ENCODE data around the gene GHRHR.

GHRHR gene

DNA sequence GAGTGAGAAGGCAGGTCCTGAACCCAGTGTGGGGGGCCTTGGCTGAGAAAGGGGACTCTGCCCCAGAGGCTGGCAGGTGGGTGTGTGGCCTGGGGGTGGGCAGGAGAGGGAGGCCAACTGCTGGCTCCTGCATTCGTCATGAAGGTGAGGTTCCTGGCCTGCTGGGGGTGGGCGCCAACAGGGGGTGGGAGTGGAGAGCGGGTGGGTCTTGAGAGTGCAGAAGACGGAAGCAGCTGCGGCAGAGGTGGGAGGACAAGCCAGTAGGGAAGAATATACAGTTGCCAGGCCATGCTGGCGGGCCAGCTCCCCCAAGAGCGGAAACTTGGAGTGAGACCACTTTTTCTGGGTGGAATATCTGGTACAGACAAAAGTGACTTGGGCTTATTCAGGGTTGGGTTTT lies 23.4 kb downstream of the GHRHR start:
- no peak for DNase-seq

DNA sequence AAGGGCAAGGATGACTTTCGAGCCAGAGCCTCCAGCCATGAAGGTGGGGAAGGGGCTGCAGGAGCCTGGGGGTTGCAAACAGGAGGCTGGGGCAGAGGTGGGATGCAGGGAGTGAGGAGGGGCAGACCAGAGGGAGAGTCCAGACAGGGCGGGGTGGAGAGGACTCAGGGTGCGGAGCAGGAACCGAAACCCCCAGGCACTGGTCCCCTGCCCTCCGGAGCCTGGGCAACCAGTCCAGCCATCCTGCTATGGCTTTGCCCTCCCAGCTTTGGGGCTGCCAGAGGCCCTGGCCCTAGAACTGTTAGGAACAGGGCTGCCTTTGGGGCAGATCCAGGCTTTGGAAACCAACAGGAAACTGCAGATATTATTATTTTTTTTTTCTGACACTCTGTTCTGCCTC lies 24.2 kb downstream of the GHRHR start:
- no peak for DNase-seq

DNA sequence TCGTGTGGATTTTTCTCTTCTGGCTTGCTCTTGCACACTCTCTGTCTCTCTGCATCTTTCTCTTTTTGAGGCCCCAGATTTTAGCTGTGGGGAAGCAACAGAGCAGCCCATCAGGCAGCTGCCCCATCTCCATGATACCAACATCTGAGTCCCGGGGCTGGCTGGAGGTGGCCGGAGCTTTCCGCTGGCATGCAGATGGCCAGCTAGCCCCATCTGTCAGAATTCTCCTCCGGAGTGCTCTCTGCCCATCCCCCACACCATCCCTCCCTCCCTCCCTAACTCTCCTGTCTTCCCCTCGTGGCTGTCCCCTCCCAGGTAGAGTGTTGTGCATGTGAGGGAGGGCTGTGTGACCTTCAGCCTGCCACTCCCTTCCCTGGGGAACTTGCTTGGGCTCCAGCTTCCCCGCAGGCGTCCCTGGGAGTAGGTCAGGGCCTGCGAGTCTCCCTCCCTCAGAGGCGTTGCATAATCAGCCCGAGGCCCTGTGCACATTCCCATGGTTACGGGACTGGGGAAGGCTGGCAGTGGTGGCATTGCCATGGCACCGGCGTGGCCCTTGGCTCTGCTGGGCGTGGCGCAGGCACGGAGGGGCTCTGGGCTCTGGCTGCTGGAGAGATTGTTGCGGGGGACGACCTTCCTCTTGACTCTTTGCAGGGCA lies 24.7 kb downstream of the GHRHR start:
- DNase-seq: no peak

DNA sequence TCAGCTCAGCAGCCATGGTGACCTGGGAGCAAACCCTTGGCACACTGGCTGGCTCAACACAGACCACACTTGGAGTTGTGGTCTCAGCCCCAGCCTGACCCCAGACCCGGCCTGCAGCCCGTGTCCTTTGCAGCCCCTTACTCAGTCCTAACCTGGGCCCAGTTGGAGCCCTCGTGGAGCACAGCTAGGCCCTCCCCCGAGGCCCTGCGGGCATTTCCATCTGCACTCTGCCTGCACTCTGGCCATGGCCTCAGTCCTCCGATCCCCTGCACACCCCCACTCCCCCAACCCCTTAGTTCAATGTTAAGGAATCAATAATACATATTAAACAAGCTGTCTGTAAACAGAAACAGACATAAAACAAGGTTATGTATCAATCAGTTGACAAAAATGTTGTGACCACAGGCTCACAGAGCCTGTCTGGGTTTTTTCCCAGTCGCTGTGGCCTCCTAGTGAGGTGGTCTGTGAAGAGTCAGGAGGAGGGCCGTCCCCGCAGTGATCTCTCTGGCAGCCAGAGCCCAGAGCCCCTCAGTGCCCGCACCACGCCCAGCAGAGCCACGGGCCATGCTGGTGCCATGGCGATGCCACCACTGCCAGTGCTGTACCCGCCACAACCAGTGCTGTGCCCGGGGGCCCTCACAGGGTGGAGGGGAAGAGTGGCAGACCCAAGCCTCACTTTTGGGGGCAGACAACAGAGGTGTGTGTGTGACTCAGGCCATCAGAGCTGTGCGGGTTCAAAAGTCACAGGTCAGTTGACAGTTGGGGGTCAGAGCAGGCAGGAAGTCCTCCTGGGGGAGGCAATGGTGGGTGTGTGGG lies 25.5 kb downstream of the GHRHR start:
- DNase-seq: no peak

DNA sequence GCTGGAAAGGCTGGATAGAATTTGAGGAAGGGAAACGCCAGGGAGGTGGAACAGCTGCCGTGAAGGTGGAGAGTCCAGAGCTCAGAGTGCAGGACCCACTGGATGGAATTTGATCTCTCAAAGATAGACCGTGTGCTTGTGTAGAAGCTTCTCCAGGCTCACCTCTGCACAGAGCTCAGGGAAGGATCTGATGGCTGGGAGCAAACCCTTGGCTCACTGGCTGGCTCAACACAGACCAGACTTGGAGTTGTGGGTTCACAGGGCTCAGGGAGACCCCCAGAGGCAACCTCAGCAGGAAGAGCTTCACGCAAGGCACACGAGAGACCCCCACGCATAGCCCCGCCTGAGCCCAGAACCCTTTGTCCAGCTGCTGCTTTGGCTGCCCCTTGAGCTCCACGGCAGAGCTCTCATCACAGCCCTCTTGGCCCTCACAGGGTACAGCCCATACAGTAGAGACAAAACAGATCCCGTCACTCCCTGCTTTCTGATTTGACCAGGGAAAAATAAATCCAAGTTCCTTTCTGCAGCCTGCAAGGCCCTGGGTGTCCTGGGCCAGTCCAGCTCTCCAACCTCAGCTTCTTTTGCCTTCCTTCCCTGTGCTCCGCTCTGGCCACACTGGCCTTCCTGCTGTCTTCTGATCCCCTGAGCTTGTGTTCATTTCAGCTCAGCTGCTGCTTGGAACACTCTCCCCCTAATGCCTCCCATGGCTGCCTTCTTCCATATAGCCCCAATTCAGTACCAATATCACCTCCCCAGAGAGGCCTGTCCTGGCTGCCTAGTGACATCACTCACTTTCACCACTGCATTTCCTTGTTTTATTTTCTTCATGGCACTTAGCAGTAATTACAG lies 26.3 kb downstream of the GHRHR start:
- DNase-seq: no peak

DNA sequence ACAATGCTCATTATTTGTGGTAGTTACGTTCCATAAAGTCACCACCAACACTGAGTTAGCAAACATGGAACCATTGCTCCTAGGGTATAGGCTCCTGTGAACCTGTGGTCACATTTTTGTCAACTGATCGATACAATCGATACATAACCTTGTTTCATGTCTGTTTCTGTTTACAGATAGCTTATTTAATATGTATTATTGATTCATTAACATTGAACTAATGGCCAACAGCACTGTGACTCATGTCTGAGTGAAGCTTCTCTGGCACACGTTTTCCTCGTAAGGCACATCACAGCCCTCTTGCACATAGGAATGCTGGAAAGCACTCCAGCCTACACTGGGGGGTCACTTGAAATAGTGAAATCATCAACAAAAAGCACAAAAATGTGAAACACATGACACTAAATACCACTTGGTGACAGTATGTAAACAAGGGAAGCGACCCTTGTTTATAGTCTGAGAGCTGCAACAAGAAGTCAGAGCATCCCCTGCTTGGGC lies 27.0 kb downstream of the GHRHR start:
- no peak for DNase-seq

DNA sequence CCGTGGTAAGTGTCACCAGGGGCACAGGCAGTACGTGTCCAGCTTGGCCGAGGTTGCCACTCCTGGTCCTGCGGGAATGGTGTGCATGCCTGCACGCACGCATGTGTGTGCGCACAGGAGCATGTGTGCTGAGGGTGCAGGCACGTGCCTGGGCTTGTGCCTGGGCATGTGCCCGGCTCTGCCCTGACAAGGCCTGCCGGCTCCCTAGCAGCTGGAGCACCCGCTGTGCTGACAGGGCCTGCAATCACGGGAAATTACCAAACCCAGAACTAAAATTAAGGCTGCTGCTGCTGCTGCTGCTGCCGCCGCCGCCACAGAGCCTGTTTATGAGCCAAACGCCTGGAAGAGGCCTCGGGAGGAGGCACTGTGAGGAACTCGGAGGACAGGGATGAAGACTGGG lies 28.7 kb downstream of the GHRHR start:
- DNase-seq: no peak

DNA sequence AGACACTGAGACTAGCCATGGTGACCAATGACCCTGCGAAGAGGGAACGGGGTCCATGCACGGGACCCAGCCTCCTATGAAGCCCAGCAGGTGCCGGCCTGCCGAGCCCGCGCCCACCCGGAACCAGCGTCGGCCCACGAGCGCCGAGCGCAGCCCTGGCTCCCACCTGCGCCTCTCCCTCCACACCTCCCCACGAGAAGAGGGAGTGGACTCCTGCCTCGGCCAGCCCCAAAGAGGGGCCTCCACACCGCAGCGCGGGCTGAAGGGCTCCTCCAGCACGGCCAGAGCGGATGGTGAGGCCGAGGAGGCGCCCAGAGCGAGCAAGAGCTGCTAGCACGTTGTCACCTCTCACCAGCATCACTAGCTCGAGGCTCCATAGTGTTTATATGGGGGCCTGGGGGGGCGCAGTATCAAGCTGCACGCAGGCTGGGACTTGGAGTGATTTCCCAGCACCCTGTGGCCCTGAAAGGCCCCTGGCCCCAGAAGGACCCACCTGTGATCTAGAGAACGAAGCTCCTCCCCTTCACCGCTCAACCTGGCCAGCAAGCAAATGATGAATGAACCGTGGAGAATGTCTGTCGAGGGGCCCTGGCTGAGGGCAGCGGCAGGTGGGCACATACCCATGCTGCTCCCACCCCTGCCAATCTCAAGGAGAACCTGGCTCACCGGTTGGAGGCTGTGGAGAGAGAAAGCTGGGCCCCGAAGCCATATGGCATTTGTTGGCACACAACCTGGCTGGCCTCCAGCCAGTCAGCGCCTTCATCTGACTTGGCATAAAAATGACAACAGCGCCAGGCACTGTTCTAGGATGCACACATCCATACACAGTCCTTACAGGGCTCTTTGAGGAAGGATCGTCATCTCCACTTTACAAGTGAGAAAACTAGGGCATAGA lies 30.7 kb downstream of the GHRHR start:
- DNase-seq: no peak

DNA sequence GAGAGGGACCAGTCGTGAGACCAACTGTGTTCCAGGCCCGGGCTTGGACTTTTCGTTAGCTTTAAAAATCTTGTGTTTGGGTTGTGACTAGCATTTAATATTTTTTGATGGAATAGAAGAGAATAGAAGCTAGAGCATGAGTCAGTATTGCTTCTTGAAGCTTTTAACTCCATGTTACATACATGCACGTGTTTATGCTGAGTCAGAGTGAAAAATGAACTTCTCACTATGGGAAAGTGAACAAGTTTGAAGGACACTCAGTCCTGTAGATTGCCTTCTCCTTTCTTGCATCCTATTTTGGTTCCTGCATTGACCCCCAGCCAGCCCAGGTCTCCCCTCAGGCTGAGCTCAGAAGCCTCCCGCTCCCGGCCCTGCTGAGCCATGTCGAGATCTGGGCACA lies 31.8 kb downstream of the GHRHR start:
- no peak for DNase-seq

DNA sequence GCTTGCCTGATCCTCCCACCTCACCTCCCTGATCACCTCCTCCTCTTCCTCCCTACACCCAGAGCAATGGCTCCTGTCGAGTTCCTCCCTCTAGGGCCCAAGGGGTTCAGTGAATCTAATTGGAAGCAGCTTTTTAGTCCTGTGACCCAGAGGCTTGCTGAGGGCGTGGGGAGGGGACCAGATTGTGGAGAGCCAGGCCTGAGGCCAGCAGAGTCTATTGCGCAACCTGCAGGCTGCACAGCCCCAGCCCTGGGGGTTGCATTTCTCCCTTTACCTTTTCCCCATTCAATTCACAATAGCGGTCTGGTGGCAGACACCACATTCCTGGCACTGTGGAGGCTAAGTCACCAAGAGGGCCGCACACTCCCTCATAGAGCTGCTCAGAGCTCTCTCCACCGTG lies 32.5 kb downstream of the GHRHR start:
- DNase-seq: no peak

DNA sequence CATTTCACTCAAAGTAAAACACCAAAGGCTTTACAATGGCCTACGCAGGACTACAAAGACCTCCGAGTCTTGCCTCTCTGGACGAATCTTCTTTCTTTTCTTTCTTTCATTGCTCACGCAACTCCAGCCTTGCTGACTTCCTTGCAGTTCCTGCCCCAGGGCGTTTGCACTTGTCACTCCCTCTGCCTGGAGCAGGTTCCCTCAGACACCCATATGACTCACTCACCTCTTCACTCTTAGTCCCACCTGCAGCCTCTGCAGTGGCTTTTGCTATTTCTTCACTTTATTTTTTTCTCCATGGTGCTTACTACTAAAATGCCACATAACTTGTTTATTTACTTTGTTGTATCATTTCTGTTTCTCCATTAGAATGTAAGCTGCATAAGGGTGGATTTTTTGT lies 33.1 kb downstream of the GHRHR start:
- DNase-seq: no peak

DNA sequence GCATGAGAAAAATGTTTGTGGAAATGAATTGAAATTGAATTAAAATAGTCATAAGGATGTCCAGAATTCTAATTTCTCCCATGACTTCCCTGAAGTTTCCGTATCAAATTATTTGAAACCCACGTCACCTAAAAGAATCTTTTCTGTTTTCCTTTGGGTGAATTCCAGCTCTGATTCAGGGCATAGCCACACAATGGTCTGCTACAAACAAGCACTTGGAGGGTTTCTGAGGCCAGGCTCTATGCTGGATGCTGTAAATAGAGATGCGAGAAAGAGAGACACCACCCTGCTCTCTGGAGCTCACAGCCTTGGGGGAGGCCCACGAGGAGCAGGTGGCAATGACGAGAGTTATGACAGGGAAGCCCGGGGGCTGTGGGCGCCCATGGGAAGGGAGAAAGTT lies 33.6 kb downstream of the GHRHR start:
- DNase-seq: no peak

DNA sequence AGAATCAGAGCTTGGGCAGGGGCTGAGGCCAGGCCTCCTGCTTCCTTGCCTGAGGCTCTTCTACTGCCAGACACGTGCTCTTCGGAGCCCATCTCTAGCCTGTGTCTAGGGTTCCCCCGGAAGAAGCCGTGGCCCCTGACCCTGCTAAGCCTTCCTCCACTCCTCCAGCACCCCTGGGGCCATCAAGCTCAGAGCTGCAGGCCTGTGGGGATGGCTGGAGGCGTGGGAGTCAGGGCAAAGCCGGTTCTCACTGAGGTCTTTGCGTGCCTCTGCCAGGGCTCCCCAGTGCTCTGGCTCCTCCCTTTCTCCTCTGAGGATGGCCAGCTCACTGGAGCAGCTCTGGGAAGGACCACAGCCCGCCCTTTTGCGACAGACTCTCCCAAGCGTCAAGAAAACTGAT lies 34.4 kb downstream of the GHRHR start:
- DNase-seq: no peak

DNA sequence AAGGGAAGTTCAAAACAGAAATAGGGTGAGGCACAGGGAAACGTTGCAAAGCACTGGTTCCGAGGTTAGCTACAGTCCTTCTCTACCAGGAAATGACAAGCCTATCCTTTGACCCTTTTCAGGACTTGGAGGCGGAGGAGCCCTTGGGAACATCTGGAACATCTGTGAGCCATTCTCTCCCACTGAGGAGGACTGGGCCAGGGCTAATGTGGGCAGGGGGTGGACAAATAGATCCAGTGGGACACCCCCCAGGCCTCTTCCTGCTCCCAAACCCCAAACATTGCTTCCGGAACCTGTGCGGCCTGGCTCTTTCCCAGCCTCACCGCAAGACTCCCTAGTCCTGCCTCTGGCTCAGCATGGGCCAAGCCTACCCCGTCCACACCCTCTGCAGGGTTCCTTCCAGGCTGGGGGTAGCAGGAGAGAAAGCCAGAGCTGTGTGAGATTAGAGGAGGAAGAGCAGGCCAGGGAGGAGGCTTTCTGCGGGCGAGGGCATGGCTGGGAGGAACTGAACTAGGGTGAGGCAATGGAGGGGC lies 36.5 kb downstream of the GHRHR start:
- DNase-seq: no peak

DNA sequence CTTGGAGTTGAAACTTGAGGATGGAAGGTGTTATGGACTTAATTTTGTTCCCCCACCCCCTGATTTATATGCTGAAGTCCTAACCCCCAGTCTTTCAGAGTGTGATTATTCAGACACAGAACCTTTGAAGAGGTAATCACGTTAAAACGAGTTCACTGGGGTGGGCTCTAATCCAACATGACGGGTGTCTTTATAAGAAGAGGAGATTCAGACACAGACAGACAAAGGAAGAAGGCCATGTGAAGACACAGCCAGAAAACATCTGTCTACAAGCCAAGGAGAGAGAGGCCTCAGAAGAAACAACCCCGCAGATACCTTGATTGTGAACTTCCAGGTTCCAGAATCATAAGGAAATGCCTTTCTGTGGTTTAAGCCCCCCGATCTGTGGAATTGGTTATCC lies 37.0 kb downstream of the GHRHR start:
- DNase-seq: no peak

DNA sequence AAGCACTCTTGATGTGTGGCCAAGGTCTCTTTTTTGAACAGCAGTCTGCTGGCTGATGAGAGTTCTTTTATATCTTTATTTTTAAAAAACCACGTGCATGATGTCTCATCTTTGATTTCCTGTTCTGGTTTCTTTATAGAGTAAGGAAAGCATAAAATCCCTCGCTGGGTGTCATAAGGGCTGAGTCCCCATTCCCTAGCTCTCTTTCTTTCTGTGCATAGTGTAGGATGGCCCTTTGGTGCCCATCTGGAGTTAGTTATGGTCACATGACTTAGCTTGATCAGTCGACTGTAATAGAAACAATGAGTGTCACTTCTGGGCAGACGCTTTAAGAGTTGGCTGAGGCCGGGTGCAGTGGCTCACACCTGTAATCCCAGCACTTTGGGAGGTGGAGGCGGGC lies 38.5 kb downstream of the GHRHR start:
- DNase-seq: no peak

DNA sequence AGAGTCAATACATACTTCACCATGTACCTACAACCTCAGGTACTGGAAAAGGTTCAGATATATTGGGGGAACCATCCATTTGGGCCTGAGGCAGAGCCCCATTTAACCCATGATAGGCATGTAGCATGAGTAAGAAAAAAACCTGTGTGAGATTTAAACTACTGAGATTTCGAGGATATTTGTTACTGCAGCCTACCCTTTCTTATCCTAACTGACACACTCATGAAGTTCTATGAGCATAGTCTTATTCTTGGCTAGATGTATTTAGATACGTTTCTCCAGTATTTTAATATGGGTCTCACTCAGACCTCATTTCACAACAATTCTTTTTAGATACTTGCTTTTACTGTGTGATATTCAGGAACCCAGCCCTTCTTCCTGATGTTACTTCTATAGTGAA lies 39.3 kb downstream of the GHRHR start:
- DNase-seq: no peak

DNA sequence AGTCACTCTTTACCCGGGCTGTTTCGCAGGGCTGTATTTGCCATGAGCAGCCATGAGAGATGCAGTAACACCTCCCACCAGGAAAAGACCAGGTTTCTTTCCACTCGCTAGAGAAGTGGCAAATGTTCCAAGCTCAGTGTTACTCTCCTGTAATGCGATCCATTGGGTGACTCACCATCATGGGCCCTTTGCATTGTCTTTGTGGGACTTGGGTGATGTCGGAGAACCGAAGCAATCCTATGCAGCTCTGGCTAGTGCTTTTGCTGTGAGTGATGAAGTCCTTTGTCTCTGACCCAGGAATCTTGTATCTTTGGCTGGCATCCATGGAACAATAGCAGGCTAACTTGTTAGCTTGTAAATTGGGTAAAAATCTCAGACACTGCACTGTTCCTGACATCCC lies 40.0 kb downstream of the GHRHR start:
- DNase-seq: no peak

DNA sequence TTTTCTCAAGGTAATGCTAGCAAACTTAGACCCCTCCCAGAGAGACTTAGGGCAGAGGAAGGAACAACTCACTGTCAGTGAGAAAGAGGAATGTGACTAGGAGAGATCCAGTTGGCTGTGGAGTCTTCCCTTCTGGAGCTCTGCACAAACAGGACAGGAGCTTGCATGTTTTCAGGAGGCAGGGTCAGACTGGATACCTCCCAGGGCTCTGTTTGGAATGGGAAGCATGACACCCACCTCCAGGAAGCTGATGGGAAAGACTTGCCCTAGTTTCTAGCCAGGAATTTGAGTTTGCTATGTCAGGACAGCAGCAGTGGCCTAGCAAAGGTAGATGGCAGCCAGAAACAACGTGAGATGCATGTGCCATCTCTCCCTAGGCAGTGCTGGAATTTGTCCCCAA lies 40.6 kb downstream of the GHRHR start:
- DNase-seq: no peak

DNA sequence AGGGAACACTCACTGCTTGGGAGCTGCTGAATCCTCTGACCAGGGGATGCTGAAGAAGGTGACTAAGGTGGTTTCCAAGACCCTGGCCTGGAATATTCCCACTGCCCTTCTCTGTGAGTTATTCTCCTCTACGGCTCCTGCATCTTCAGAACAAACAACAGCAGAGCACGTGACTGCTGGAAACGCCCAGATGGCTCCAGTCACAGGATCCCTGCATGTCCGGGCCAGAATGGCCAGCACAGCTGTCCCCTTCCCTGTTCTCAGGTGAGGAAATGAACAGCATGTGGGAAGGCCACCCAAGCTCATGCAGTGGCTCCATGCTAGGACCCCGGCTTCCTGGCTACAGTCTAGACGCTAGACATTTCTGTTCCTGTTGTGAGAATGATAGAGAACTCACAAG lies 43.1 kb downstream of the GHRHR start:
- no peak for DNase-seq

DNA sequence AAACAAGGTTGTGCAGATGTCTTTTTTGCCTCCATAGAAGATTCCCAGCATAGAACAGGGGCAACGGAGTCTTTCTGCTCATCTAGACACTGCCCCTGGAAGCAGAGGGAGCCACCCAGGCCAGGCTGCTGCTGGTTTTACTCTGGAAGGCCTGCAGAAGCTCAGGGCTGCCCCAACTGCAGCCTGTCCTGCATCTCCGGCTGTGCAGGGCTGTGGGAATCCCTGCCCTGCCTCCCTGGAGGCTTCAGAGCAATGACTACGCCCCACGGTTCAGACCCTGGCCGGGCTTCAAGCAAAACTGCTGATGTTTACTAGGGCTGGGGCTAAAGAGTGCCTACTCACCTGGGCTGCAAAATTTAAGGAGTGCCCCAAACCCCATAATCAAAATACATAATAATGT lies 43.9 kb downstream of the GHRHR start:
- DNase-seq: no peak

DNA sequence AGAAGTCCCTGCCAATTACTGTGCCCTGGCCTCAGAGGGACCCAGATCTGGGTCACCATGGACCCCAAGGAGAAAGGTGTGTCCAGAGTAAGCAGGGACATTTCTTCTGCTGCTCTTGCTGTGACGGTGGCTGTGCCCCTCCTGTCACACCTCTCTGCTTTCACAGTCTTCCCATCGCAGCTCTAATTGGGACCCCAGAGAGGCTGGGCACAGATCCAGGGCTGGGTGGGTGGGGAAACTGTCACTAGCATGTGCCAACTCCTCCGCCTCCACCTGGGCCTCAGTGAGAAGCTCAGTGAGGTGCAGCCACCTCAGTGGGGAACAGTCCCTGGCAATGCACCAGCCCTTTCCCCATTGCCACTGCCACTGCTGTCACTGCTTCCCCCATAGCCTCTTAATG lies 51.1 kb downstream of the GHRHR start:
- DNase-seq: no peak

All from stimulated activated CD4-positive, alpha-beta T cell treated with anti-CD3 and anti-CD28 coated beads, Interleukin-2, amount 100 ng/mL, for 24 hours (primary cell).